ENCODE data around the gene INTS13. TPM values are rescaled to one million over a fixed set of nuclear protein-coding genes. Genes with fewer than 3 reads are reported as not detected.

INTS13 gene
- total and polyA plus RNA-seq, 2 donors (not counting 3 experiments of a cell fraction or from before 2014, with no cell fraction given): 8.7 to 35.9 TPM

DNA sequence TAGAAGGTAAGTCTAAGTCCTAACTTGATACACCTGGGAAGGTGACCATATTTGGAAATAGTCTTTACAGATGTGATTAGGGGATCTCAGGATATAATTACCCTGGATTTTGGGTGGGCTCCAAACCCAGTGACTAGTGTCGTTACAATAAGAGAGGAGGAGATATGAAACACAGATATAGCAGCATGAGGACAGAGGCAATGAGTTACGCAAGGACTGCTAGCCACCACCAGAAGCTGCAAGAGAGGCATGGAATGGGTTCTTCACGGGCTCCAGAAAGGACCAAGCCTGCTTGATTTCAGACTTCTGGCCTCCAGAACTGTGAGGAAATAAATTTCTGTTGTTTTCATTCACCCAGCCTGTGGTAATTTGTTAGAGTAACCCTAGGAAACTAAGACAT lies 29.1 kb upstream of the INTS13 start:
- no TSS peak for BruUV-seq (replicated peaks)
- intact Hi-C loops (cut with micrococcal nuclease): no loop called here
- Histone ChIP-seq H3K36me3 (ENCODE audit: control insufficient read depth in 2 of 2, extremely low read depth in 1 of 2, insufficient read depth in 2 of 2, low read length in 2 of 2) (peaks cover 0 to 10% of the 10 kb centered on the region in 2 experiments), H3K4me1 (ENCODE audit: control insufficient read depth, extremely low read depth, insufficient read depth, low read length) (no peaks in the 10 kb centered on the region), H3K79me2 (ENCODE audit: control insufficient read depth, insufficient read depth, low read length) (no peaks in the 10 kb centered on the region), H3K4me3 (replicated peaks in 1 of 3; ENCODE audit: insufficient read depth in 1 of 3, low read depth in 1 of 3, low read length in 3 of 3) (no peak overlapping the region), H3K27ac (ENCODE audit: insufficient read depth, low read depth, low read length) (no peak overlapping the region), H3K9me1 (replicated peaks; ENCODE audit: control insufficient read depth, extremely low read depth, insufficient read depth, low read length) (no peaks in the 10 kb centered on the region), H3K9me3 (replicated peaks; ENCODE audit: control insufficient read depth, insufficient read depth, low read length) (no peaks in the 10 kb centered on the region), H3K9ac (replicated peaks; ENCODE audit: extremely low read depth, insufficient read depth, low read length) (no peak overlapping the region), H3K27me3 (ENCODE audit: control insufficient read depth in 2 of 2, insufficient read depth in 2 of 2, low read length in 2 of 2) (no peaks in the 10 kb centered on the region), H2AFZ (ENCODE audit: low read depth, low read length) (no peak overlapping the region), H3K4me2 (ENCODE audit: insufficient read depth, low read length) (no peak overlapping the region), H4K20me1 (replicated peaks; ENCODE audit: control insufficient read depth, extremely low read depth, insufficient read depth, low read length) (peaks cover 3% of the 10 kb centered on the region)
- ChIA-PET CTCF (no interaction called here), POLR2A (no interaction called here)
- FAIRE-seq (no peak), DNase-seq (ENCODE audit: low read depth, low spot score) (no peak)
- dilution Hi-C loops (cut with MboI; ENCODE audit: extremely low pct_ligation_motif_present, low sequenced_read_pairs): no loop called here
- TF ChIP-seq CTCF (IDR thresholded peaks at IDR 0.05; ENCODE audit: extremely low read depth in 1 of 2, insufficient read depth in 1 of 2, low read depth in 1 of 2, low read length in 2 of 2): no peak
- no peak for TF ChIP-seq EZH2 (IDR thresholded peaks at IDR 0.05; ENCODE audit: borderline replicate concordance, low read depth, low read length, severe bottlenecking)
- TF ChIP-seq FOS (IDR thresholded peaks at IDR 0.05; ENCODE audit: borderline replicate concordance, insufficient read depth, low read length): no peak
- TF ChIP-seq GATA2 (IDR thresholded peaks at IDR 0.05; ENCODE audit: insufficient read depth, insufficient read length, low read depth, low read length): no peak
- TF ChIP-seq POLR2A (IDR thresholded peaks at IDR 0.05; ENCODE audit: low read depth, low read length): no peak
- TF ChIP-seq JUN (IDR thresholded peaks at IDR 0.05; ENCODE audit: borderline replicate concordance, insufficient read depth, insufficient read length, low read depth): no peak
- TF ChIP-seq MYC (IDR thresholded peaks at IDR 0.05; ENCODE audit: low read depth, low read length): no peak
- TF ChIP-seq, protein P1, sequence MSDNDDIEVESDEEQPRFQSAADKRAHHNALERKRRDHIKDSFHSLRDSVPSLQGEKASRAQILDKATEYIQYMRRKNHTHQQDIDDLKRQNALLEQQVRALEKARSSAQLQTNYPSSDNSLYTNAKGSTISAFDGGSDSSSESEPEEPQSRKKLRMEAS (IDR thresholded peaks at IDR 0.05; ENCODE audit: insufficient read depth, insufficient read length): no peak
- no peak for TF ChIP-seq POLR2AphosphoS5 (IDR thresholded peaks at IDR 0.05; ENCODE audit: insufficient read depth, low read depth, low read length)

All from endothelial cell of umbilical vein (primary cell).